ENCODE data around the gene PGGT1B. TPM values are rescaled to one million over a fixed set of nuclear protein-coding genes. Genes with fewer than 3 reads are reported as not detected.
"Not testable (repeated sequence)": the region's sequence is repeated elsewhere in the genome, so short reads cannot be mapped to it uniquely, and the experiment has no call there.

Gene PGGT1B
- total and polyA plus RNA-seq, 7 experiments from 2014 or later: 10.3 to 49.1 (median 40.4) TPM

DNA sequence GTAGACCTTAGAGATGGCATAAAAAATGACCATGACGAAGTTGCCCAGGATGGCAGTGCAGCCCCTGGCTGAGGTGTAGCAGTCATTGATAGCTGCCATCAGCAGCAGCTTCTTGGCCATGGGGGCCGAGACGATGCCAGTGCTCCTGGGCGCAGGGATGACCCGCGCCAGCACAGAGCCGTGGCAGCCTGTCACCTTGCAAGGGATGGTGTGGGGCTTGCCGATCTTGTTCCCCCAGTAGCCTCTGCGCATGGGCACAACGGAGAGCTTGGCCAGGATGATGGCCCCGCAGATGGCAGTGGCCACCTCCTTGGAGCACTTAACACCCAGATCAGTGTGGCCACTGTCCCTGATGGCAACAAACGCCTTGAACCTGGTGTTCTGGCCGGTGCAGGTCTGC lies 2.1 kb upstream of the PGGT1B start:
- Mint-ChIP-seq H3K4me3 (no peak overlapping the region), H3K9me3 (peaks cover 0 to 2% (median 0%) of the 10 kb centered on the region in 11 donors), H3K36me3 (peaks cover 0 to 17% (median 3%) of the 10 kb centered on the region in 5 donors), H3K27me3 (peaks cover 0 to 9% (median 0%) of the 10 kb centered on the region in 5 donors), H3K4me1 (peaks cover 17 to 37% (median 27%) of the 10 kb centered on the region in 7 donors), H3K27ac (no peak overlapping the region)
- H3K9me3 ChIP-seq (ENCODE audit: control insufficient read depth in 2 of 3, low read length in 3 of 3): no peaks in the 10 kb centered on the region
- H3K27me3 ChIP-seq (ENCODE audit: control insufficient read depth in 2 of 2, insufficient read depth in 2 of 2, low read length in 2 of 2): no peaks in the 10 kb centered on the region
- H3K27ac ChIP-seq (ENCODE audit: low read depth, low read length): no peak overlapping the region
- CTCF ChIA-PET: no interaction called here
- ATAC-seq (no peak), DNase-seq (no peak)
- intact Hi-C loops (cut with micrococcal nuclease): no loop called here
- H3K4me3 ChIP-seq (ENCODE audit: low read length): no peak overlapping the region
- peaks cover 15% of the 10 kb centered on the region in 2 donors for H3K4me1 ChIP-seq (ENCODE audit: control insufficient read depth in 2 of 2, insufficient read depth in 2 of 2, low read length in 2 of 2)
- POLR2A ChIA-PET: no interaction called here
- H3K36me3 ChIP-seq (ENCODE audit: control insufficient read depth in 2 of 3, insufficient read depth in 3 of 3, low read length in 3 of 3): peaks cover 0 to 5% (median 0%) of the 10 kb centered on the region in 3 experiments

DNA sequence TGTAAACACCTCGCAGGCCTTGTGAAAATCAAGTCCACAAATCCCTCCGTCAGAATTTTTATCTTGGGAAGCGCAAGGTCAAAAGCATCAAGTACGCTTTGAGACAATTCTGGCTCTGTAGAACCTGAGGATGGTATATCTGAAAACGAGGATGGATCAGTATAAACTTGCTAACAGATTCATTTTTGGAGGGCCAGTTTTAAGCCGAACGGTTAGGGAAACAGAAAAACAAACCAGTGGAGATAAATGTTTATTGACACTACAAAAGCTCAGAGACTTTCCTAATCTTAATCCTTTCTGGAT lies 352 bp upstream of the PGGT1B start:
- H3K9me3 Mint-ChIP-seq: peaks cover 0 to 2% (median 0%) of the 10 kb centered on the region in 11 donors
- peaks cover 0 to 5% (median 0%) of the 10 kb centered on the region in 3 experiments for H3K36me3 ChIP-seq (ENCODE audit: control insufficient read depth in 2 of 3, insufficient read depth in 3 of 3, low read length in 3 of 3)
- peak overlapping the region; percentile 76 for H3K27ac ChIP-seq (ENCODE audit: low read depth, low read length)
- DNase-seq (peak in 1 of 9 donors; percentile 3), ATAC-seq (no peak)
- POLR2A ChIA-PET: interaction anchor here (1.0 to 3.2 kb wide), 5 partner anchors 9 to 361 kb away, joined by 4 to 26 read pairs (median 5); partner anchors contain the start of genes CCDC112 and TMED7
- no peaks in the 10 kb centered on the region for H3K27me3 ChIP-seq (ENCODE audit: control insufficient read depth in 2 of 2, insufficient read depth in 2 of 2, low read length in 2 of 2)
- peaks cover 0 to 20% (median 7%) of the 10 kb centered on the region in 5 donors for H3K36me3 Mint-ChIP-seq
- peak overlapping the region; percentile 83 to 96 (median 94) for H3K27ac Mint-ChIP-seq
- H3K4me3 Mint-ChIP-seq: peak overlapping the region; percentile 91 to 100 (median 96)
- H3K27me3 Mint-ChIP-seq: peaks cover 0 to 4% (median 0%) of the 10 kb centered on the region in 5 donors
- H3K9me3 ChIP-seq (ENCODE audit: control insufficient read depth in 2 of 3, low read length in 3 of 3): no peaks in the 10 kb centered on the region
- CTCF ChIA-PET: no interaction called here
- intact Hi-C loops (cut with micrococcal nuclease): loop anchor here in 1 of 2 donors (2.0 kb wide), 3 partner anchors 34 to 822 kb away; partner anchors contain the start of genes CCDC112 and COMMD10
- H3K4me3 ChIP-seq (ENCODE audit: low read length): peak overlapping the region; percentile 94
- peaks cover 15 to 23% of the 10 kb centered on the region in 2 donors for H3K4me1 ChIP-seq (ENCODE audit: control insufficient read depth in 2 of 2, insufficient read depth in 2 of 2, low read length in 2 of 2)
- peaks cover 33 to 54% (median 39%) of the 10 kb centered on the region in 7 donors for H3K4me1 Mint-ChIP-seq

DNA sequence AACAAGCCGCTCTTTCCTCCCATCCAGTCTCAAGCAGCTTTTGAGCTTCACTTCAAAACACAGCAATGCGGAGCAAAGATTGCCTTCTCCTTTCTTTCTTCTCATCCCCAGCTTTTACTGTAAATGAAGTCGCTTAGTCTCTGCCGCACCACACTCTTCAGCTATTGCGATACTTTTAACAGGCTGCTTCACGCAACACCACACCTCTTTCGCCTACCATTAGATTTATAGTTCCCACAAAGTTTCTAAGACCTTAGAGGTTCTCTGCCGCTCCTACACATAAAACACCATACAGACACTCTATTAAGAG lies 711 bp downstream of the PGGT1B start:
- Histone ChIP-seq H3K9me3 (ENCODE audit: control insufficient read depth in 2 of 3, low read length in 3 of 3) (no peaks in the 10 kb centered on the region), H3K27ac (ENCODE audit: low read depth, low read length) (peak overlapping the region; percentile 76), H3K4me3 (ENCODE audit: low read length) (peak overlapping the region; percentile 94), H3K36me3 (ENCODE audit: control insufficient read depth in 2 of 3, insufficient read depth in 3 of 3, low read length in 3 of 3) (peaks cover 0 to 5% (median 0%) of the 10 kb centered on the region in 3 experiments), H3K4me1 (ENCODE audit: control insufficient read depth in 2 of 2, insufficient read depth in 2 of 2, low read length in 2 of 2) (peaks cover 15 to 23% of the 10 kb centered on the region in 2 donors), H3K27me3 (ENCODE audit: control insufficient read depth in 2 of 2, insufficient read depth in 2 of 2, low read length in 2 of 2) (no peaks in the 10 kb centered on the region)
- H3K27ac Mint-ChIP-seq: peak overlapping the region; percentile 83 to 96 (median 94)
- peaks cover 0 to 2% (median 0%) of the 10 kb centered on the region in 11 donors for H3K9me3 Mint-ChIP-seq
- H3K27me3 Mint-ChIP-seq: peaks cover 0 to 4% (median 0%) of the 10 kb centered on the region in 5 donors
- ATAC-seq (peak; percentile 19), DNase-seq (no peak)
- peaks cover 36 to 64% (median 46%) of the 10 kb centered on the region in 7 donors for H3K4me1 Mint-ChIP-seq
- peaks cover 0 to 20% (median 7%) of the 10 kb centered on the region in 5 donors for H3K36me3 Mint-ChIP-seq
- POLR2A ChIA-PET: interaction anchor here (0.7 to 3.2 kb wide), 5 partner anchors 34 to 1668 kb away, joined by 3 to 26 read pairs (median 5); partner anchors contain the start of genes CCDC112 and TMED7
- intact Hi-C loops (cut with micrococcal nuclease): loop anchor here (1.0 to 2.0 kb wide), 7 partner anchors 34 to 823 kb away; partner anchors contain the start of genes CCDC112 (in 2 of the 2), FEM1C (in 2 of the 2), AP3S1 (in 1 of the 2) and ATG12 (in 1 of the 2)
- peak overlapping the region; percentile 91 to 100 (median 96) for H3K4me3 Mint-ChIP-seq
- CTCF ChIA-PET: interaction anchor here (0.6 to 1.0 kb wide), 2 partner anchors 10 to 14 kb away, joined by 3 to 4 read pairs; no protein-coding TSS in a partner anchor

DNA sequence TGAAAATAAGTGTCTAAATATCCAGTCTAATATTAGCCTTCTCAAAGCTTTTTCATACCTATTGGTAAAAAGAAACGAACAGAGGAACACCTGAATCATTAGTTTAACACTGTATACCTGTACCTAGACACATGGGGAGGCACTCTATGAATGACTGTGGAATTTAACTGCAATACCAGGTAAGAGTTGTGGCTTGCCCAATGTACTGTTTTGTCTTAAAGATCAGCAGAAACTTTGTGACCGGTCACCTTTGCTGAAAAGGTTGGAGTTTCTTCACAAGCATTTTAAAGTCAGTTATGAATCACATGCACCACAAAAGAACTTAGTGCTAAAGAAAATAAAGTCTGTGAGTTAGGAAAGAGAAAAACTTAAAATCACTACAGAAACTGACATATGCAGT lies 2.4 kb downstream of the PGGT1B start:
- peaks cover 0 to 5% (median 0%) of the 10 kb centered on the region in 3 experiments for H3K36me3 ChIP-seq (ENCODE audit: control insufficient read depth in 2 of 3, insufficient read depth in 3 of 3, low read length in 3 of 3)
- Mint-ChIP-seq H3K36me3 (peaks cover 0 to 24% (median 7%) of the 10 kb centered on the region in 5 donors), H3K27me3 (no peaks in the 10 kb centered on the region), H3K4me3 (peak overlapping the region in 6 of 10 donors; percentile 9 to 97 (median 42)), H3K9me3 (peaks cover 0 to 2% (median 0%) of the 10 kb centered on the region in 11 donors), H3K4me1 (peaks cover 41 to 81% (median 63%) of the 10 kb centered on the region in 7 donors), H3K27ac (peak overlapping the region in 1 of 9 donors; percentile 6)
- H3K4me1 ChIP-seq (ENCODE audit: control insufficient read depth in 2 of 2, insufficient read depth in 2 of 2, low read length in 2 of 2): peaks cover 15 to 23% of the 10 kb centered on the region in 2 donors
- ChIA-PET POLR2A (no interaction called here), CTCF (no interaction called here)
- no peaks in the 10 kb centered on the region for H3K9me3 ChIP-seq (ENCODE audit: control insufficient read depth in 2 of 3, low read length in 3 of 3)
- no peaks in the 10 kb centered on the region for H3K27me3 ChIP-seq (ENCODE audit: control insufficient read depth in 2 of 2, insufficient read depth in 2 of 2, low read length in 2 of 2)
- ATAC-seq (no peak), DNase-seq (no peak)
- intact Hi-C loops (cut with micrococcal nuclease): no loop called here
- H3K27ac ChIP-seq (ENCODE audit: low read depth, low read length): no peak overlapping the region
- H3K4me3 ChIP-seq (ENCODE audit: low read length): no peak overlapping the region

DNA sequence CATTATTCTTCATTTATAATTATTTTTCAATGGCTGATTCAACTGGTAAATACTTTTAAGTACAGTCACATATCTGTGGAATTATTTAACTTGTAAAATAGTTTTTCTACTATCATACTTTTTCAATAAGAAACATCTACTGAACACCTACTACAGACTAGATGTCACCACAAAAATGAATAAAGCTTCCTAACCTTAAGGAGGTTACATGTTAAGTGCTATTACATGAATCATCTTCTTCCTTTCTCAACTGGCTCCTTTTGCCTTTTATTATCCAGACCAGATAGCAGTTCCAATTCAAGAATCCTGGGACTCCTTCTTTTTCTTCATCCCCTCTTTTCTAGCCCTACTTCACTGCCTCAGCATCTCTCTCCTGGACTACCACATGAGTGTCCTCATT lies 4.7 kb downstream of the PGGT1B start:
- ATAC-seq (no peak), DNase-seq (no peak)
- Histone ChIP-seq H3K27ac (ENCODE audit: low read depth, low read length) (no peak overlapping the region), H3K27me3 (ENCODE audit: control insufficient read depth in 2 of 2, insufficient read depth in 2 of 2, low read length in 2 of 2) (no peaks in the 10 kb centered on the region), H3K36me3 (ENCODE audit: control insufficient read depth in 2 of 3, insufficient read depth in 3 of 3, low read length in 3 of 3) (peaks cover 0 to 5% (median 0%) of the 10 kb centered on the region in 3 experiments), H3K9me3 (ENCODE audit: control insufficient read depth in 2 of 3, low read length in 3 of 3) (no peaks in the 10 kb centered on the region), H3K4me1 (ENCODE audit: control insufficient read depth in 2 of 2, insufficient read depth in 2 of 2, low read length in 2 of 2) (peaks cover 15 to 23% of the 10 kb centered on the region in 2 donors), H3K4me3 (ENCODE audit: low read length) (no peak overlapping the region)
- H3K27me3 Mint-ChIP-seq: no peaks in the 10 kb centered on the region
- ChIA-PET POLR2A (interaction anchor here (0.6 kb wide), 1 partner anchor 9 kb away, joined by 3 read pairs; no protein-coding TSS in a partner anchor), CTCF (no interaction called here)
- H3K36me3 Mint-ChIP-seq: peaks cover 0 to 23% (median 7%) of the 10 kb centered on the region in 5 donors
- intact Hi-C loops (cut with micrococcal nuclease): no loop called here
- peak overlapping the region in 5 of 10 donors; percentile 10 to 46 (median 34) for H3K4me3 Mint-ChIP-seq
- peaks cover 0 to 2% (median 0%) of the 10 kb centered on the region in 11 donors for H3K9me3 Mint-ChIP-seq
- peak overlapping the region in 1 of 9 donors; percentile 39 for H3K27ac Mint-ChIP-seq
- H3K4me1 Mint-ChIP-seq: peaks cover 39 to 97% (median 83%) of the 10 kb centered on the region in 7 donors

DNA sequence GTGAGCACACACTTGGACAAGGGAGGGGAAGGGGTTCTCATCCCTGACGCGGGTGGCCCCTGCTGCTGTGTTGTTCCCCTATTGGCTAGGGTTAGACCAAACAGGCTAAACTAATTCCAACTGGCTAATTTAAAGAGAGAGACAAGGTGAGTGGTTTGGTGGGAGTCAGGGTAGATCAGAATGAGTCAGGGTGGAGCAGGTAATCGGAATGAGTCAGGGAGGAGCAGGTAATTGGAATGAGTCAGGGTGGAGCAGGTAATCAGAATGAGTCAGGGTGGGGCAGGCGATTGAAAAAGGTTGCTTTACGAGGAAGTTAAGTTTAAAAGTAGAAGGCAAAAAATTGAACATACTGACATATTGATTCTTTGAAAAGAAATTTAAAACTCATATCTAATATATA lies 13.3 kb downstream of the PGGT1B start:
- H3K27me3 Mint-ChIP-seq; CTCF ChIA-PET; H3K36me3 ChIP-seq (ENCODE audit: control insufficient read depth in 2 of 3, insufficient read depth in 3 of 3, low read length in 3 of 3); H3K27ac ChIP-seq (ENCODE audit: low read depth, low read length); H3K9me3 Mint-ChIP-seq; POLR2A ChIA-PET; H3K27me3 ChIP-seq (ENCODE audit: control insufficient read depth in 2 of 2, insufficient read depth in 2 of 2, low read length in 2 of 2); H3K9me3 ChIP-seq (ENCODE audit: control insufficient read depth in 2 of 3, low read length in 3 of 3); H3K4me3 ChIP-seq (ENCODE audit: low read length); H3K4me3 Mint-ChIP-seq; ATAC-seq; DNase-seq; H3K4me1 ChIP-seq (ENCODE audit: control insufficient read depth in 2 of 2, insufficient read depth in 2 of 2, low read length in 2 of 2): not testable (repeated sequence)
- Mint-ChIP-seq H3K36me3 (peaks cover 0 to 19% (median 0%) of the 10 kb centered on the region in 5 donors), H3K27ac (peak overlapping the region in 4 of 9 donors; percentile 0 to 77 (median 56)), H3K4me1 (peaks cover 11 to 53% (median 30%) of the 10 kb centered on the region in 7 donors)
- intact Hi-C loops (cut with micrococcal nuclease): loop anchor here in 1 of 2 donors (5.0 to 10.0 kb wide), 2 partner anchors 1575 to 1637 kb away; no protein-coding TSS in a partner anchor

Data from naive thymus-derived CD4-positive, alpha-beta T cell (primary cell).